Ecto neural progenitor cell (in vitro differentiated cells): ENCODE data around the gene PROS1.
"Not testable (repeated sequence)": the region's sequence is repeated elsewhere in the genome, so short reads cannot be mapped to it uniquely, and the experiment has no call there.

Experiments
- DNase-seq: peaks from one replicate; pipeline ENCODE4 v3.0.0-alpha.2; 2018; ENCODE audit warnings: low spot score

The PROS1 gene

DNA sequence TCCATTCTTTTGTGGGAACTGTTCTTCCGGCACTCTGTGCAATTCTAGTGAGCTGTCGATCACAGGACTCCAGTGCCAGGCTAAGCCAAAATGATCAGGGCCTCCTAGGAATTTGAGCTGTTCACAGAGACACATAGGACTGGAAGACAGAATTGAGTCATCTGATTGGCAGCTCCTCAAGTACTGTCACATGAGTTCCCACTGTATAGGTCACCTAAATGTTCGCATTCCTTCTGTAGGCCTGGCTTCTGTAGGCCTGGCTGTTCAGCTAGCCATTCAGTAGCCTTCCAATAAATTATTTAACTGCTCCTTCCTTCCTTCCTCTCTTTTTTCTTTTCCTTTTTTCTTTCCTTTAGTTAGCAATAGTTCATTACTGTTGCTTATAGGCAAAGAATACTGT lies 4.3 kb downstream of the PROS1 start:
- no peak for DNase-seq

DNA sequence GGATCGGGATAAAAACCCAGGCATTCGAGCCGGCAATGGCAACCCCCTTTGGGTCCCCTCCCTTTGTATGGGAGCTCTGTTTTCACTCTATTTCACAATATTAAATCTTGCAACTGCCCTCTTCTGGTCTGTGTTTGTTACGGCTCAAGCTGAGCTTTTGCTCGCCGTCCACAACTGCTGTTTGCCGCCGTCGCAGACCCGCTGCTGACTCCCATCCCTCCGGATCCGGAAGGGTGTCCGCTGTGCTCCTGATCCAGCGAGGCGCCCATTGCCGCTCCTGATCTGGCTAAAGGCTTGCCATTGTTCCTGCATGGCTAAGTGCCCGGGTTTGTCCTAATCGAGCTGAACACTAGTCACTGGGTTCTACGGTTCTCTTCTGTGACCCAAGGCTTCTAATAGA lies 8.6 kb downstream of the PROS1 start:
- DNase-seq: not testable (repeated sequence)

DNA sequence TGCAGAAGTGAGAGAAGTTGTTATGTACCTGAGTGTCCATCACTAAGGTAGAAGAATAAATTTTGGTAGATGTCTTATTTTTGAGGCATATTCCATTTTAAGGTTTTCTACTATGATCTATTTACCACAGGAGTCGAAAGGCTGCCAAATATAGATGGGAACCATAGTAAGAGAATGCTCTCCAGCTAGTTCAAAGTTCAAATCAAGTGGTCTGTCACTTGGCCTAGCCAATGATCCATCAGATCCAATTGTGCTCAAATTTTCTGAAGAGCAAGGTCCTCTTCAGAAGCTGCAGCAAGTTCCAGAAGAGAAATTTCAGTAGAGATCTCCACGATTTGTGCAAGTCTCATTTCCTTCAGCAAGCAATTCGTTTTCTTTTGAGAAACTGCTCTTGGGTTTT lies 10.9 kb downstream of the PROS1 start:
- no peak for DNase-seq

- no peak for DNase-seq
Measured at GRCh38 chr3:93961489-93961888, 12.2 kb downstream of the PROS1 start.

- no peak for DNase-seq
Measured at GRCh38 chr3:93961026-93961425, 12.7 kb downstream of the PROS1 start.

DNA sequence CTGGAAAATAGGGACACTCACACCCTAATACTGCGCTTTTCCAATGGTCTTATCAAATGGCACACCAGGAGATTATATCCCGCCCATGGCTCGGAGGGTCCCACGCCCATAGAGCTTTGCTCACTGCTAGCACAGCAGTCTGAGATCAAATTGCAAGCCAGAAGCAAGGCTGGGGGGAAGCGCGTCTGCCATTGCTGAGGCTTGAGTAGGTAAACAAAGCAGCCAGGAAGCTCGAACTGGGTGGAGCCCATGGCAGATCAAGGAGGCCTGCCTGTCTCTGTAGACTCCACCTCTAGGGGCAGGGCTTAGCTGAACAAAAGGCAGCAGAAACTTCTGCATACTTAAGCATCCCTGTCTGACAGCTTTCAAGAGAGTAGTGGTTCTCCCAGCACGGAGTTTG lies 23.7 kb downstream of the PROS1 start:
- DNase-seq: not testable (repeated sequence)

- not testable (repeated sequence) for DNase-seq
Measured at GRCh38 chr3:93937485-93937884, 36.2 kb downstream of the PROS1 start.

DNA sequence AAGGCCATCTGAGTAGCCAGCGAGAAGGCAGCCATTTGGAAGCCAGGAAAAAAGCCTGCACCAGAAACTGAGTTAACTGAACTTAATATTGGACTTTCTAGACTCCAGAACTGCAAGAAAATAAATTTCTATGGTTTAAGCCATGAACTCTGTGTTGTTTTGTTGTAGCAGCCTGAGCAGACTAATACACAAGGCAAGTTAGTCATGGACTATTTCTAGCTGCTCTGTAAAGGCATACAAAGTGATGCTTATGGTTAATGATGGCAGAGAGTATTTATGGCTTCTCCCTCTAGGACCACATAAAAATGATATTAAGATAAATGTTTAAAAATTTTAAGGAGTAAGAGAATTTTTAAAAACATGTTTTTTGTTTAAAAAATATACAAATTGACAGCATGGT lies 37.1 kb downstream of the PROS1 start:
- DNase-seq: no peak

DNA sequence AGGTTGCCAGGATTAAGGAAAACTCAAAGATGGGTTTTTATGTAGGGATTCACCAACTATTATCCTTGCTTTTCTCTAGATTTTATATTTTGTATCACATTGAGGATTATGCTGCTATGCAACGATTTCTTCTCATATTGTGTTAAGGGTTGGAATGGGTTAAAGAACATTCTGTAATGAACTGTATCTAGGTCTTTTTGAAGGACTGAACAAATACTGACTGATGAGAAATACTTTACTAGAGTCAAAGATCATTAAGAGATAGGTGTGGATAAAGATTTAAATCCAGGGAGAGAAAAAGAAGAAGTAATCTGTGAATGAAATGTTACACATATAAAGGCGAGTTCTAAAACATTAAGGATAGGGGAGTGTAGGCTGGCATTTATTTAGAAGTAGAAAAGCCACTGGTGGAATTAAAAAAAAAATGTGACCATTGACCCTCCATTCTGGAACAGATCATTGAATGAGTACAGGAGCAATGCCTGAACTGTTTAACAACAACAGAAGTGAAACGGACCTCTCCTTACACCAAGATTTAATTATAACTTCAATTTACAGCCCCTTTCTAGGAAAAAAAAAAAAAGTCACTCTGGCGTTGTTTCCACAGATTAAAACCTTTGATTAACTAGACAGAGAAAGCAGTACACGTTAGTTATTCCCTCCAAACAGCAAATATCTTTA lies 39.2 kb downstream of the PROS1 start:
- DNase-seq: no peak

GRCh38 chr3:93931597-93932229 lies 42.0 kb downstream of the PROS1 start:
- DNase-seq: no peak

DNA sequence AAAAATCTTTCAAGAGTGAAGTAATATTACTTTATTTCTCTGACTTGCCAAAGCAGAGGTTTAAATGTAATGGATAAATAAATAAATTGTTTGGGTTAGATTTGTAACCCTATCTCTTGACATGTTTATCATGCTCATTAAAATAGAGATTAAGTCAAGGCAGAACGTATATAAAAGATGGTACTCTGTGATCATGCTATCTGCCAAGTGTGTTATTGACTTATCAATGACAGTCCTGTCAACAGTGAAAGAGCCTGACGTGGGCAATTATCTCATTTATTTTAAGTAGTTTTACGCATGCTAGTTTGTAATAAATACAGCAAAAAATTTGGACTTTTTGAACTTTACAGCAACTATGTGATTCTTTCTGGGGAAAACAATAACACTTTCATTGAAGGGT lies 43.7 kb downstream of the PROS1 start:
- DNase-seq: no peak

GRCh38 chr3:93926789-93927188 lies 46.9 kb downstream of the PROS1 start:
- no peak for DNase-seq

- no peak for DNase-seq
Measured at GRCh38 chr3:93924491-93924890, 49.2 kb downstream of the PROS1 start.

GRCh38 chr3:93923006-93923405 lies 50.7 kb downstream of the PROS1 start:
- no peak for DNase-seq

- DNase-seq: not testable (repeated sequence)
Measured at GRCh38 chr3:93917546-93918029, 56.1 kb downstream of the PROS1 start.

DNA sequence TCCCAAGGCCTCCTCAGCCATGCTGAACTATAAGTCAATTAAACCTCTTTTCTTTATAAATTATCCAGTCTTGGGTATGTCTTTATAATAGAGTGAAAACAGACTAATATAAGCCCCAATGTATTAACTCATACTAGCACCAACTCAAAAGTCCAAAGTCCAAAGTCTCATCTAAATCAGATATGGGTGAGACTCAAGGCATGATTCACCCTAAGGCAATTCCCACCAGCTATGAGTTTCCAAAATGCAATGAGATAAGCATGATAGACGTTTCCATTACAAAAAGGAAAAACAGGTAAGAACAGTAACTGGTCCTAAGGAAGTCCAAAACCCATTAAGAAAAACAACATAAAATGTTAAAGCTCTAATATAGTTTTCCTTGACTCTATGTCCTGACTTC lies 60.1 kb downstream of the PROS1 start:
- DNase-seq: not testable (repeated sequence)

- no peak for DNase-seq
Measured at GRCh38 chr3:93911206-93911605, 62.5 kb downstream of the PROS1 start.

DNA sequence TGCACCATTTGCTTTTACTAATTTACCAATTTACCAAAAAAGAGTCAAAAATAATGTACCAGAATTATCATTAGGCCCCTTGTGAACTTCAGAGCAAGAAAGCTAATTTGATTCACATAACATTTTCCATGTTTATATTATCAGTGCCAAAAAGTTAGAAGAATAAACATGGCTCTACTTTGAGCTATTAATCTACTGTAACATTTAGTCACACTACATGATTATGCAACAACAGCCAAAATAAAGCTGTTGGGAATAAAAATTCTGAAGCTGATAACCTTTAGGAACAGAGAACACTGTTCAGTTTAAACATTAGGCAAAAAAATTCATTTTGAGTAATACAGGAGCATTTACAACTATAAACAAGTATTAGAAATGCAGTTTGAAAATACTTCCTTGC lies 63.6 kb downstream of the PROS1 start:
- DNase-seq: no peak

DNA sequence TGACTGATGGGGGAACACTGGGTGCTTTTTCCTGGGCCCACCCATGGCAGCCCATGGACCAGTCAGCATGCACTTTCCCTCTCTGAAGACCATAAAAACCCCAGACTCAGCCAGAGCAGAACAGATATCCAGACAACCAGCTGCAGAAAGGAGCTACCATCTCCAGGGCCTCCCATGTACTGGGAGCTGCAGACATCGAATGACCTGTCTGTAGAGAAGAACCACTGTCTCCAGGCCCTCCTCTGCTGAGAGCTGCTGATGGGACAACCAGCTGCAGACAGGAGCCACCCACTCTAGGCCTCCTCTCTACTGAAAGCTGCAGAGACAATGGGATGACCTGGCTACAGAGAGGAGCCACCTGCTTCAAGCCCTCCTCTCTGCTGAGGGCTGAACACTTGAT lies 66.6 kb downstream of the PROS1 start:
- DNase-seq: no peak

DNA sequence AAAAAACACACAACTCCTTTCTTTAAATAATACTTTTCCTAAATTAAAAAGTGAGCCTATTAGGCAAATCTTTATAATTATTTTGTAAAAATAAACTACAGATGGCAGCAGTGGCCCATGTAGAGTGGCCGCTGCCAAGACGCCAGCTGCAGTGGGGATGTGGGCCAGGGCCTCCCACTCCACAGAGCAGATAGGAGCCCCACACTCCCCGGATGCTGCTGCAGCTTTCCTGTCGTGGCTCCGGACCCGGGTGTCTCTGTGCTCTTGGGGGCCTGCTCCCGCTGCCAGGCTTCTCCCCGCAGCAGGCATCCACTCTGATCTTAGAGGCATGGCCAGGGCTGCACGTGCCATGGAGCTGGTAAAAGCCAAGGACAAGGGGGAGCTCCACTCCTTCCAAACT lies 67.5 kb downstream of the PROS1 start:
- DNase-seq: no peak

- no peak for DNase-seq
Measured at GRCh38 chr3:93904568-93904967, 69.1 kb downstream of the PROS1 start.

DNA sequence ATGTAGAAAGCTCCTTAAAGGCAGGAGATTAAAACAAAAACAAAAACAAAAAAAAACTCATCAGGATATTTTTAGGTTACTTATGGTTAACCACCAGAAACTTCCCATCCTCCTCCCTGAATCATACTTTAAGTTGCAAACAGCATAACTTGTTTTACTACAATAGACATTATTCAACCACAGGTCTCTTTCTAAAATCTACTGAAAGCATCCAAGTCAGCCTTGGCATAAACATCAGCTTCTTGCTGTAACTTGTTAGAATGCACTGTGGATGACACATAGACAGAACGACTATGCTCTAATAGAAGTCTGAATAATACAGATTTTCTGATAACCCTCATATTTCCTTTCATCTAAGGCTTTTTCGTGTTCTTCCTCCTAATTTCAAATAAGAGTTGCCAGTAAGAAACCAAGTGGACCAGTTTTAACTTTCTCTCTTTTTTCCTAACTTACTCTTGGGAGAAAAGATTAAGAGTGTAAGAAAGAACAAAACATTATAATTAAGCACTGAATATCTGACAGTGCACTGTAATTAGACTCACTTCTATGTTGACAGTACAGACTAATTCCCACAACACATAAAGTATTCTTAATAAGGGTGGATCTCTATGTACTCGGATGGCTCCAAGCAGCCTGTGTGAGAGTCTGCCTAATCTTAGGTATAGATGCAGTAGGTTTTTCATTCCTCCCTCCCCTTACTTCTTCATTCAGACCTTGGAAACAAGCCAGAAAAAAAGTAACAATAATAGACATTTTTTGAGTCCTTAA lies 95.3 kb downstream of the PROS1 start:
- DNase-seq: not testable (repeated sequence)

GRCh38 chr3:93877427-93877826 lies 96.3 kb downstream of the PROS1 start:
- DNase-seq: not testable (repeated sequence)
